Astrocyte (in vitro differentiated cells and primary cell): ENCODE data around the gene JAML. TPM values are rescaled to one million over a fixed set of nuclear protein-coding genes. Genes with fewer than 3 reads are reported as not detected.

Experiments
- DNase-seq: peaks from one replicate; pipeline ENCODE4 v3.0.0-alpha.2; 2010; ENCODE audit warnings: low read depth
- FAIRE-seq: peaks from 2 replicates; lab custom pipeline; 2011; peaks lifted over from hg19 to GRCh38; lab: Jason Lieb, UNC
- H2AFZ ChIP-seq: 2 replicates; pipeline ENCODE4 v1.6.0; 2012; ENCODE audit warnings: low read depth, low read length, inconsistent platforms
- H3K27ac ChIP-seq: 2 replicates; pipeline ENCODE4 v1.5.1; 2011; ENCODE audit warnings: low read depth, low read length, inconsistent platforms
- H3K27me3 ChIP-seq: 2 replicates; pipeline ENCODE4 v1.6.0; 2011; ENCODE audit warnings: low read length, inconsistent platforms; ENCODE audit not compliant: insufficient read depth
- H3K36me3 ChIP-seq: 2 replicates; pipeline ENCODE4 v1.5.1; 2011; ENCODE audit warnings: low read length, inconsistent platforms; ENCODE audit not compliant: insufficient read depth
- H3K4me1 ChIP-seq: 2 replicates; pipeline ENCODE4 v1.5.1; 2011; ENCODE audit warnings: low read length, inconsistent platforms; ENCODE audit not compliant: insufficient read depth
- H3K4me2 ChIP-seq: 2 replicates; pipeline ENCODE4 v1.6.0; 2012; ENCODE audit warnings: low read length, inconsistent platforms
- H3K4me3 ChIP-seq: 2 replicates; pipeline ENCODE4 v1.5.1; 2011; ENCODE audit warnings: low read depth, mild to moderate bottlenecking, low read length, inconsistent platforms; ENCODE audit not compliant: insufficient read depth
- H3K79me2 ChIP-seq: 2 replicates; pipeline ENCODE4 v1.6.0; 2012; ENCODE audit warnings: mild to moderate bottlenecking, low read length, inconsistent platforms; ENCODE audit not compliant: insufficient read depth
- H3K9ac ChIP-seq: 2 replicates; pipeline ENCODE4 v1.6.0; 2012; ENCODE audit warnings: mild to moderate bottlenecking, low read length, inconsistent platforms
- H3K9me3 ChIP-seq: 2 replicates; pipeline ENCODE4 v1.5.1; 2012; ENCODE audit warnings: low read depth, mild to moderate bottlenecking, low read length, inconsistent platforms; ENCODE audit not compliant: insufficient read depth
- H4K20me1 ChIP-seq: 2 replicates; pipeline ENCODE4 v1.6.0; 2012; ENCODE audit warnings: low read length, inconsistent platforms; ENCODE audit not compliant: insufficient read depth
- H3K27ac Mint-ChIP-seq: one replicate; pipeline ENCODE4 v1.8.0; 2021; ENCODE audit warnings: mild to moderate bottlenecking, mixed read lengths; ENCODE audit not compliant: unreplicated experiment
- H3K27me3 Mint-ChIP-seq: one replicate; pipeline ENCODE4 v1.8.0; 2021; ENCODE audit warnings: low read depth, mixed read lengths; ENCODE audit not compliant: unreplicated experiment
- H3K36me3 Mint-ChIP-seq: one replicate; pipeline ENCODE4 v1.8.0; 2021; ENCODE audit warnings: low read depth, mixed read lengths; ENCODE audit not compliant: unreplicated experiment
- H3K4me1 Mint-ChIP-seq: one replicate; pipeline ENCODE4 v1.8.0; 2021; ENCODE audit warnings: low read depth, mixed read lengths; ENCODE audit not compliant: unreplicated experiment
- H3K4me3 Mint-ChIP-seq: one replicate; pipeline ENCODE4 v1.8.0; 2021; ENCODE audit warnings: mild to moderate bottlenecking, moderate library complexity, mixed read lengths; ENCODE audit not compliant: unreplicated experiment
- H3K9me3 Mint-ChIP-seq: one replicate; pipeline ENCODE4 v1.8.0; 2021; ENCODE audit warnings: mild to moderate bottlenecking, mixed read lengths; ENCODE audit not compliant: unreplicated experiment
- EZH2 ChIP-seq: IDR thresholded peaks from 2 replicates; pipeline ENCODE4 v1.6.1; 2012; ENCODE audit warnings: mild to moderate bottlenecking, low read length, inconsistent platforms; ENCODE audit not compliant: insufficient read depth
- total RNA-seq: library from RNA; stranded (reverse); gene quantifications from 2 replicates; pipeline ENCODE4 v1.2.1, GENCODE V29; 2021
- TF ChIP-seq, protein P1 (sequence below): IDR thresholded peaks from 2 replicates; pipeline ENCODE4 v1.5.1; 2011; ENCODE audit warnings: low read depth, mild to moderate bottlenecking, inconsistent platforms, low read length, moderate library complexity; ENCODE audit not compliant: insufficient read depth

Gene JAML
- total RNA-seq, 1 donor from 2014 or later: not detected

DNA sequence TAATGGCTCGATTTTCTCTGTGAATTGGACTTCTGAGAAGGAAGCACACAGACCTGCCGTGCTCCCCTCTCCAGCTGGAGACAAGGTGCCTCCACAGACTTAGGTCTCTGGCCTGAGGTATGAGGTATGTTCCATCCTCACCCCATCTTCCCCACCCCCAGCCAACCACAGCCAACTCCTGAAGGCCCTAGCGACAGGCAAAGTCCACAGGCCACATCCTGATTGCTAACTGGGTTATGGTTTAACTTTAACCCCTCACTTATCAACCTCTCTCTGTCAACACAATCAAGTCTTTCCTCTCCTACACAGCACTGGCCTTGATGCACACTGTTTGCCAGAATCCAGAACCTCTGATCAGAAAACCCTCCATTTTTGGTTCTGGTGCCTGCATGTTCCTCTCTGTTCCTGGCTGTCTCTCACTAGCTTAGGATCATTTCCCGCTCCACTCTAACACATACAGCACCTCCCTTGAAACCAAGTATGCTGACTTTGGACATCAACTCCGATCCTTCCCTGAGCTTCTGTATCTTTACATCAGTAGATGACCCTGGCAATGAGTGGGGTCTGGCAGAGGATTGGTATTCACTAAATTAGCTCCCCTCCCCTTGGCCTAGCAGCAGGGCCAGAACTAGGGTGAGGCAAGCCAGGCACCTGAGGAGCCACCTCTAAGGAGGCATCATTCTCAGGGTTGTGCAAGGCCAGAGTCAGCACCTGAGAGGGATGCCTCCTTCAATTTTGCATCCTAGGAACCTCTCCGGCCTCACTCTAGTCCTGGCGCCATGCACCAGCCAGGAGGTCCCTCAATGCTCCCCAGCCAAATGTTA lies 22.0 kb downstream of the JAML start:
- Mint-ChIP-seq H3K9me3 (peaks cover 2% of the 10 kb centered on the region), H3K4me3 (no peak overlapping the region), H3K27me3 (peaks cover 6% of the 10 kb centered on the region), H3K4me1 (no peaks in the 10 kb centered on the region), H3K27ac (no peak overlapping the region), H3K36me3 (no peaks in the 10 kb centered on the region)
- FAIRE-seq (no peak), DNase-seq (no peak)
- no peak overlapping the region for H3K9ac ChIP-seq
- H3K79me2 ChIP-seq: no peaks in the 10 kb centered on the region
- H4K20me1 ChIP-seq: no peaks in the 10 kb centered on the region
- H3K9me3 ChIP-seq: no peaks in the 10 kb centered on the region
- no peaks in the 10 kb centered on the region for H3K36me3 ChIP-seq
- H3K27me3 ChIP-seq: peaks cover 19% of the 10 kb centered on the region
- no peak overlapping the region for H3K4me2 ChIP-seq
- no peaks in the 10 kb centered on the region for H3K4me1 ChIP-seq
- TF ChIP-seq, protein P1, sequence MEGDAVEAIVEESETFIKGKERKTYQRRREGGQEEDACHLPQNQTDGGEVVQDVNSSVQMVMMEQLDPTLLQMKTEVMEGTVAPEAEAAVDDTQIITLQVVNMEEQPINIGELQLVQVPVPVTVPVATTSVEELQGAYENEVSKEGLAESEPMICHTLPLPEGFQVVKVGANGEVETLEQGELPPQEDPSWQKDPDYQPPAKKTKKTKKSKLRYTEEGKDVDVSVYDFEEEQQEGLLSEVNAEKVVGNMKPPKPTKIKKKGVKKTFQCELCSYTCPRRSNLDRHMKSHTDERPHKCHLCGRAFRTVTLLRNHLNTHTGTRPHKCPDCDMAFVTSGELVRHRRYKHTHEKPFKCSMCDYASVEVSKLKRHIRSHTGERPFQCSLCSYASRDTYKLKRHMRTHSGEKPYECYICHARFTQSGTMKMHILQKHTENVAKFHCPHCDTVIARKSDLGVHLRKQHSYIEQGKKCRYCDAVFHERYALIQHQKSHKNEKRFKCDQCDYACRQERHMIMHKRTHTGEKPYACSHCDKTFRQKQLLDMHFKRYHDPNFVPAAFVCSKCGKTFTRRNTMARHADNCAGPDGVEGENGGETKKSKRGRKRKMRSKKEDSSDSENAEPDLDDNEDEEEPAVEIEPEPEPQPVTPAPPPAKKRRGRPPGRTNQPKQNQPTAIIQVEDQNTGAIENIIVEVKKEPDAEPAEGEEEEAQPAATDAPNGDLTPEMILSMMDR: no peak
- TF ChIP-seq EZH2: no peak
- no peak overlapping the region for H3K27ac ChIP-seq
- H3K4me3 ChIP-seq: no peak overlapping the region
- no peak overlapping the region for H2AFZ ChIP-seq

DNA sequence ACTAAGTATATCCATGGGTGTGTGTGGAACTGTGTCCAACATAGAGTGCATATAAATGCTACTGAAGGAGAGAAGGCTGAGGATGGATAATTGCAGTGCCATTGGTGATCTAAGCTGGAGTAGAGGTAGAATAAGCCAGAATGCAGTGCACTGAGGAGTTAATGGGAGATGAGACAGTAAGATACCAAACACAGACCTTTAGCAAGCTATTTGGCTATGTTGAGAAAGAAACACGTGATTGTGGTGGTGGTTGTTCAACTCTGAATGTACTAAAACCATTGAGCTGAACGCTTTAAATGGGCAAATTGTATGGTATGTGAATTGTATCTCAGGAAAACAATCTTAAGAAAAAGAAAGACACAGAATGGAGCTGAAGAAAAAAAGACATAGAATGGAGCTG lies 22.8 kb downstream of the JAML start:
- H3K9me3 ChIP-seq: no peaks in the 10 kb centered on the region
- H3K9ac ChIP-seq: no peak overlapping the region
- H3K27me3 ChIP-seq: peaks cover 17% of the 10 kb centered on the region
- H3K4me2 ChIP-seq: no peak overlapping the region
- Mint-ChIP-seq H3K9me3 (peaks cover 2% of the 10 kb centered on the region), H3K27me3 (peaks cover 6% of the 10 kb centered on the region), H3K4me3 (no peak overlapping the region), H3K27ac (no peak overlapping the region), H3K36me3 (no peaks in the 10 kb centered on the region), H3K4me1 (no peaks in the 10 kb centered on the region)
- H3K4me1 ChIP-seq: no peaks in the 10 kb centered on the region
- H3K4me3 ChIP-seq: no peak overlapping the region
- no peak overlapping the region for H3K27ac ChIP-seq
- no peak for FAIRE-seq
- H4K20me1 ChIP-seq: no peaks in the 10 kb centered on the region
- DNase-seq: no peak
- TF ChIP-seq EZH2: no peak
- TF ChIP-seq, protein P1: no peak
- no peak overlapping the region for H2AFZ ChIP-seq
- no peaks in the 10 kb centered on the region for H3K36me3 ChIP-seq
- no peaks in the 10 kb centered on the region for H3K79me2 ChIP-seq
